ENCODE results near the gene CNOT10.

Gene CNOT10

GRCh38 chr3:32815841-32816438, 131.0 kb downstream of the CNOT10 start:
- Histone ChIP-seq H3K79me2 (ENCODE audit: control insufficient read depth, low read length) (no peaks in the 10 kb centered on the region), H4K20me1 (ENCODE audit: control insufficient read depth, insufficient read depth, low read depth, low read length) (no peaks in the 10 kb centered on the region), H3K27me3 (ENCODE audit: control insufficient read depth, low read length) (peaks cover 10% of the 10 kb centered on the region), H3F3A (ENCODE audit: control insufficient read depth, insufficient read depth) (no peaks in the 10 kb centered on the region), H3K27ac (ENCODE audit: low read depth, low read length) (no peak overlapping the region), H3K36me3 (ENCODE audit: control insufficient read depth, low read length) (no peaks in the 10 kb centered on the region), H3K9me2 (replicated peaks; ENCODE audit: control insufficient read depth, low read length) (no peaks in the 10 kb centered on the region), H3K9me3 (ENCODE audit: control insufficient read depth, insufficient read depth, low read length) (no peaks in the 10 kb centered on the region), H3K4me2 (ENCODE audit: low read length) (no peak overlapping the region), H3K4me1 (ENCODE audit: control insufficient read depth, low read length) (no peaks in the 10 kb centered on the region), H3K4me3 (ENCODE audit: low read length) (no peak overlapping the region)
- TF ChIP-seq CTCF (IDR thresholded peaks at IDR 0.05; ENCODE audit: low read depth, low read length, poor library complexity, severe bottlenecking), result no peak
- no peak for TF ChIP-seq EZH2phosphoT487 (IDR thresholded peaks at IDR 0.05; ENCODE audit: borderline replicate concordance, low read length)

- Histone ChIP-seq H4K20me1 (ENCODE audit: control insufficient read depth, insufficient read depth, low read depth, low read length) (no peaks in the 10 kb centered on the region), H3K27ac (ENCODE audit: low read depth, low read length) (no peak overlapping the region), H3K36me3 (ENCODE audit: control insufficient read depth, low read length) (no peaks in the 10 kb centered on the region), H3K9me3 (ENCODE audit: control insufficient read depth, insufficient read depth, low read length) (no peaks in the 10 kb centered on the region), H3K27me3 (ENCODE audit: control insufficient read depth, low read length) (peaks cover 10% of the 10 kb centered on the region), H3K9me2 (replicated peaks; ENCODE audit: control insufficient read depth, low read length) (no peaks in the 10 kb centered on the region), H3K79me2 (ENCODE audit: control insufficient read depth, low read length) (no peaks in the 10 kb centered on the region), H3K4me2 (ENCODE audit: low read length) (no peak overlapping the region), H3F3A (ENCODE audit: control insufficient read depth, insufficient read depth) (no peaks in the 10 kb centered on the region), H3K4me1 (ENCODE audit: control insufficient read depth, low read length) (no peaks in the 10 kb centered on the region), H3K4me3 (ENCODE audit: low read length) (no peak overlapping the region)
- no peak for TF ChIP-seq EZH2phosphoT487 (IDR thresholded peaks at IDR 0.05; ENCODE audit: borderline replicate concordance, low read length)
These were observed 131.7 kb downstream of the CNOT10 start for GRCh38 chr3:32816439-32817256.

GRCh38 chr3:32817257-32817557, 132.2 kb downstream of the CNOT10 start:
- no peaks in the 10 kb centered on the region for H3K79me2 ChIP-seq (ENCODE audit: control insufficient read depth, low read length)
- no peak overlapping the region for H3K4me3 ChIP-seq (ENCODE audit: low read length)
- no peaks in the 10 kb centered on the region for H3K36me3 ChIP-seq (ENCODE audit: control insufficient read depth, low read length)
- H3K9me2 ChIP-seq (replicated peaks; ENCODE audit: control insufficient read depth, low read length), result no peaks in the 10 kb centered on the region
- peaks cover 10% of the 10 kb centered on the region for H3K27me3 ChIP-seq (ENCODE audit: control insufficient read depth, low read length)
- H3K27ac ChIP-seq (ENCODE audit: low read depth, low read length), result no peak overlapping the region
- H4K20me1 ChIP-seq (ENCODE audit: control insufficient read depth, insufficient read depth, low read depth, low read length), result no peaks in the 10 kb centered on the region
- no peak for TF ChIP-seq CTCF (IDR thresholded peaks at IDR 0.05; ENCODE audit: low read depth, low read length, poor library complexity, severe bottlenecking)
- TF ChIP-seq EZH2phosphoT487 (IDR thresholded peaks at IDR 0.05; ENCODE audit: borderline replicate concordance, low read length), result no peak
- no peaks in the 10 kb centered on the region for H3K4me1 ChIP-seq (ENCODE audit: control insufficient read depth, low read length)
- no peaks in the 10 kb centered on the region for H3F3A ChIP-seq (ENCODE audit: control insufficient read depth, insufficient read depth)
- no peak overlapping the region for H3K4me2 ChIP-seq (ENCODE audit: low read length)
- no peaks in the 10 kb centered on the region for H3K9me3 ChIP-seq (ENCODE audit: control insufficient read depth, insufficient read depth, low read length)

- Histone ChIP-seq H3K9me3 (ENCODE audit: control insufficient read depth, insufficient read depth, low read length) (no peaks in the 10 kb centered on the region), H3K27me3 (ENCODE audit: control insufficient read depth, low read length) (peaks cover 10% of the 10 kb centered on the region), H3K79me2 (ENCODE audit: control insufficient read depth, low read length) (no peaks in the 10 kb centered on the region), H3K36me3 (ENCODE audit: control insufficient read depth, low read length) (no peaks in the 10 kb centered on the region), H3K4me3 (ENCODE audit: low read length) (no peak within 1 kb of the TSS), H3K4me2 (ENCODE audit: low read length) (no peak within 1 kb of the TSS), H3K4me1 (ENCODE audit: control insufficient read depth, low read length) (no peaks in the 10 kb centered on the region), H3K9me2 (replicated peaks; ENCODE audit: control insufficient read depth, low read length) (no peaks in the 10 kb centered on the region), H4K20me1 (ENCODE audit: control insufficient read depth, insufficient read depth, low read depth, low read length) (no peaks in the 10 kb centered on the region), H3K27ac (ENCODE audit: low read depth, low read length) (no peak within 1 kb of the TSS), H3F3A (ENCODE audit: control insufficient read depth, insufficient read depth) (no peaks in the 10 kb centered on the region)
- no peak for TF ChIP-seq CTCF (IDR thresholded peaks at IDR 0.05; ENCODE audit: low read depth, low read length, poor library complexity, severe bottlenecking)
- no peak for TF ChIP-seq EZH2phosphoT487 (IDR thresholded peaks at IDR 0.05; ENCODE audit: borderline replicate concordance, low read length)
These were observed 132.7 kb downstream of the CNOT10 start, which contains the start of gene TRIM71 for GRCh38 chr3:32817558-32818228. TRIM71 (plus strand) TSS chr3:32817997; CDS start chr3:32818081, 84 bp downstream.

All from DOHH2 (cell line).